ENCODE measurements around the gene KIZ. TPM values are rescaled to one million over a fixed set of nuclear protein-coding genes. Genes with fewer than 3 reads are reported as not detected.

KIZ gene
- total RNA-seq, 1 experiment from 2014 or later = 17.6 TPM

Other genes with a start within 250 kb of the KIZ start
- gene LINC00237, start 19.7 kb upstream of the KIZ start, total RNA-seq (2021; ENCODE audit: unreplicated experiment) = not detected
- gene XRN2, start 177.2 kb downstream of the KIZ start, total RNA-seq (2021; ENCODE audit: unreplicated experiment) = 101 TPM